Loucy (cell line): ENCODE measurements around the gene POLA1.

Experiments
- H2AFZ ChIP-seq: fragments of 200-600 bp; sonication (generic); 2 replicates; pipeline ENCODE4 v1.6.0; 2016; ENCODE audit warnings: antibody characterized with exemption, mild to moderate bottlenecking, low read length, moderate library complexity
- H3F3A ChIP-seq: fragments of 200-600 bp; 2 replicates; pipeline ENCODE4 v1.6.0; 2016; ENCODE audit warnings: antibody characterized with exemption, low read depth, mild to moderate bottlenecking
- H3K27me3 ChIP-seq: fragments of 200-600 bp; sonication (generic); 2 replicates; pipeline ENCODE4 v1.6.1; 2014; ENCODE audit warnings: low read length, mild to moderate bottlenecking; ENCODE audit not compliant: insufficient read depth, poor library complexity, severe bottlenecking
- H3K36me3 ChIP-seq: fragments of 200-600 bp; sonication (generic); 2 replicates; pipeline ENCODE4 v1.6.1; 2016; ENCODE audit warnings: low read length; ENCODE audit not compliant: insufficient read depth
- H3K4me1 ChIP-seq: fragments of 200-600 bp; sonication (generic); 2 replicates; pipeline ENCODE4 v1.5.1; 2014; ENCODE audit warnings: low read length, mild to moderate bottlenecking; ENCODE audit not compliant: insufficient read depth, poor library complexity, severe bottlenecking
- H3K4me2 ChIP-seq: fragments of 200-600 bp; sonication (generic); 2 replicates; pipeline ENCODE4 v1.6.0; 2014; ENCODE audit warnings: antibody characterized with exemption, low read length, low read depth, mild to moderate bottlenecking; ENCODE audit not compliant: poor library complexity, severe bottlenecking
- H3K4me3 ChIP-seq: fragments of 200-600 bp; sonication (generic); 2 replicates; pipeline ENCODE4 v1.5.1; 2014; ENCODE audit warnings: low read length, mild to moderate bottlenecking, mixed read lengths; ENCODE audit not compliant: poor library complexity, severe bottlenecking
- H3K79me2 ChIP-seq: fragments of 200-600 bp; sonication (generic); 2 replicates; pipeline ENCODE4 v1.6.1; 2014; ENCODE audit warnings: low read length; ENCODE audit not compliant: insufficient read depth
- H3K9ac ChIP-seq: fragments of 200-600 bp; sonication (generic); 2 replicates; pipeline ENCODE4 v1.6.0; 2014; ENCODE audit warnings: mild to moderate bottlenecking, low read depth, low read length, moderate library complexity; ENCODE audit not compliant: poor library complexity, severe bottlenecking
- H3K9me2 ChIP-seq: fragments of 200-600 bp; sonication (generic); replicated peaks from 2 replicates; pipeline ENCODE4 v1.6.1; 2016; ENCODE audit warnings: low read depth, low read length, mixed read lengths
- H3K9me3 ChIP-seq: fragments of 200-600 bp; sonication (generic); 2 replicates; pipeline ENCODE4 v1.6.1; 2014; ENCODE audit warnings: mild to moderate bottlenecking, antibody characterized with exemption, low read length, low read depth; ENCODE audit not compliant: insufficient read depth
- H4K20me1 ChIP-seq: fragments of 200-600 bp; sonication (generic); 2 replicates; pipeline ENCODE4 v1.6.0; 2014; ENCODE audit warnings: antibody characterized with exemption, low read length, mild to moderate bottlenecking; ENCODE audit not compliant: insufficient read depth, poor library complexity, severe bottlenecking
- CTCF ChIP-seq: fragments of 200-600 bp; sonication (generic); conservative IDR thresholded peaks from 2 replicates; pipeline ENCODE4 v1.5.1; 2014; ENCODE audit warnings: mild to moderate bottlenecking, antibody characterized with exemption, low read length
- EZH2phosphoT487 ChIP-seq: fragments of 200-600 bp; IDR thresholded peaks from 2 replicates; pipeline ENCODE4 v1.6.1; 2018; ENCODE audit warnings: antibody characterized with exemption, mild to moderate bottlenecking, moderate library complexity, borderline replicate concordance

The POLA1 gene

GRCh38 chrX:24741330-24741729, 47.6 kb downstream of the POLA1 start:
- H3F3A ChIP-seq: no peaks in the 10 kb centered on the region
- no peaks in the 10 kb centered on the region for H4K20me1 ChIP-seq
- no peaks in the 10 kb centered on the region for H3K27me3 ChIP-seq
- no peaks in the 10 kb centered on the region for H3K4me1 ChIP-seq
- H3K4me3 ChIP-seq: no peak overlapping the region
- no peak overlapping the region for H3K4me2 ChIP-seq
- H2AFZ ChIP-seq: no peak overlapping the region
- H3K9ac ChIP-seq: no peak overlapping the region
- no peaks in the 10 kb centered on the region for H3K9me3 ChIP-seq
- TF ChIP-seq EZH2phosphoT487: no peak
- H3K36me3 ChIP-seq: peaks cover 4% of the 10 kb centered on the region; the same call in 1 of the 2 replicates
- H3K79me2 ChIP-seq: no peaks in the 10 kb centered on the region
- H3K9me2 ChIP-seq: no peaks in the 10 kb centered on the region

GRCh38 chrX:24748196-24748595, 54.5 kb downstream of the POLA1 start:
- H3F3A ChIP-seq: no peaks in the 10 kb centered on the region
- no peak overlapping the region for H3K9ac ChIP-seq
- no peak overlapping the region for H2AFZ ChIP-seq
- H3K4me2 ChIP-seq: no peak overlapping the region
- no peaks in the 10 kb centered on the region for H4K20me1 ChIP-seq
- H3K4me1 ChIP-seq: no peaks in the 10 kb centered on the region
- no peak overlapping the region for H3K4me3 ChIP-seq
- H3K79me2 ChIP-seq: no peaks in the 10 kb centered on the region
- H3K36me3 ChIP-seq: peaks cover 12% of the 10 kb centered on the region; the same call in 1 of the 2 replicates
- TF ChIP-seq CTCF: no peak
- TF ChIP-seq EZH2phosphoT487: no peak
- H3K27me3 ChIP-seq: no peaks in the 10 kb centered on the region
- no peaks in the 10 kb centered on the region for H3K9me3 ChIP-seq
- no peaks in the 10 kb centered on the region for H3K9me2 ChIP-seq

GRCh38 chrX:24759786-24760185, 66.1 kb downstream of the POLA1 start:
- Histone ChIP-seq H2AFZ (no peak overlapping the region), H3K27me3 (no peaks in the 10 kb centered on the region), H3K9ac (no peak overlapping the region), H3K9me2 (no peaks in the 10 kb centered on the region), H4K20me1 (peaks cover 4% of the 10 kb centered on the region), H3F3A (no peaks in the 10 kb centered on the region), H3K4me3 (no peak overlapping the region), H3K36me3 (peaks cover 27% of the 10 kb centered on the region; the same call in 1 of the 2 replicates), H3K9me3 (no peaks in the 10 kb centered on the region), H3K79me2 (no peaks in the 10 kb centered on the region), H3K4me2 (no peak overlapping the region), H3K4me1 (peaks cover 6% of the 10 kb centered on the region)
- TF ChIP-seq CTCF (no peak), EZH2phosphoT487 (no peak)

GRCh38 chrX:24760363-24761000, 66.8 kb downstream of the POLA1 start:
- peaks cover 4% of the 10 kb centered on the region for H4K20me1 ChIP-seq

More at GRCh38 chrX:24760363-24761000, 66.8 kb downstream of the POLA1 start:
- Histone ChIP-seq H3K79me2 (no peaks in the 10 kb centered on the region), H3K4me2 (no peak overlapping the region), H3F3A (no peaks in the 10 kb centered on the region), H3K9ac (no peak overlapping the region), H3K36me3 (peaks cover 27% of the 10 kb centered on the region; the same call in 1 of the 2 replicates), H3K4me3 (no peak overlapping the region), H3K9me2 (no peaks in the 10 kb centered on the region), H3K9me3 (no peaks in the 10 kb centered on the region), H3K4me1 (peaks cover 6% of the 10 kb centered on the region), H2AFZ (no peak overlapping the region), H3K27me3 (no peaks in the 10 kb centered on the region)
- no peak for TF ChIP-seq EZH2phosphoT487
- TF ChIP-seq CTCF: no peak
